HepG2 (cell line): ENCODE results near the gene ADAT3. TPM values are rescaled to one million over a fixed set of nuclear protein-coding genes. Genes with fewer than 3 reads are reported as not detected.

Source experiments
- CAMTA2 ChIP-seq: sonication (generic); formaldehyde crosslinking; IDR thresholded peaks from 2 replicates; pipeline ENCODE4 v1.4.0; 2020; ENCODE audit warnings: mild to moderate bottlenecking, missing genetic modification reagents, borderline replicate concordance
- CC2D1A ChIP-seq: sonication (generic); formaldehyde crosslinking; IDR thresholded peaks from 2 replicates; pipeline ENCODE4 v1.8.1; 2023; ENCODE audit warnings: mild to moderate bottlenecking, missing genetic modification reagents
- CHCHD3 ChIP-seq: sonication (generic); formaldehyde crosslinking; IDR thresholded peaks from 2 replicates; pipeline ENCODE4 v1.8.0; 2022; ENCODE audit warnings: mild to moderate bottlenecking, missing genetic modification reagents, moderate library complexity
- CREM ChIP-seq, 2 experiments: sonication (generic) in 1 of 2; formaldehyde crosslinking in 1 of 2; IDR thresholded peaks; 2 replicates each; pipeline versions ENCODE4 v1.4.0 to v1.6.1; 2016 to 2020; ENCODE audit warnings: antibody characterized with exemption in 1 of 2, mild to moderate bottlenecking in 1 of 2, missing genetic modification reagents in 1 of 2
- HNF4A ChIP-seq: sonication (generic); formaldehyde crosslinking; IDR thresholded peaks from 2 replicates; pipeline ENCODE4 v1.4.0; 2020; ENCODE audit warnings: missing genetic modification reagents
- KAT7 ChIP-seq: IDR thresholded peaks from 2 replicates; pipeline ENCODE4 v1.6.1; 2018; ENCODE audit warnings: borderline replicate concordance, missing compliant biosample characterization
- KMT2B ChIP-seq: IDR thresholded peaks from 2 replicates; pipeline ENCODE4 v1.6.1; 2016; ENCODE audit warnings: missing genetic modification reagents, missing compliant biosample characterization
- LCORL ChIP-seq, 2 experiments: fragments of 450-650 bp in 1 of 2; sonication (generic) in 1 of 2; formaldehyde crosslinking in 1 of 2; IDR thresholded peaks; 2 replicates each; pipeline versions ENCODE4 v1.5.0 to v1.6.1; 2017 to 2020; ENCODE audit warnings: antibody characterized with exemption in 1 of 2, missing genetic modification reagents in 1 of 2
- MXD1 ChIP-seq: sonication (generic); formaldehyde crosslinking; IDR thresholded peaks from 2 replicates; pipeline ENCODE4 v1.4.0; 2020; ENCODE audit warnings: mild to moderate bottlenecking, missing genetic modification reagents
- NFRKB ChIP-seq: fragments of 450-650 bp; IDR thresholded peaks from 2 replicates; pipeline ENCODE4 v1.6.1; 2017
- NFYC ChIP-seq: IDR thresholded peaks from 2 replicates; pipeline ENCODE4 v1.6.1; 2016; ENCODE audit warnings: missing genetic modification reagents, missing compliant biosample characterization
- RXRB ChIP-seq: IDR thresholded peaks from 2 replicates; pipeline ENCODE4 v1.6.1; 2016; ENCODE audit warnings: borderline replicate concordance, missing genetic modification reagents, missing compliant biosample characterization
- SALL1 ChIP-seq: sonication (generic); formaldehyde crosslinking; IDR thresholded peaks from 2 replicates; pipeline ENCODE4 v1.8.0; 2022; ENCODE audit warnings: mild to moderate bottlenecking, missing genetic modification reagents
- SETDB1 ChIP-seq: sonication (generic); formaldehyde crosslinking; IDR thresholded peaks from 2 replicates; pipeline ENCODE4 v1.5.1; 2020; ENCODE audit warnings: missing genetic modification reagents, mild to moderate bottlenecking, borderline replicate concordance
- SIX4 ChIP-seq: sonication (generic); formaldehyde crosslinking; IDR thresholded peaks from 2 replicates; pipeline ENCODE4 v1.4.0; 2020; ENCODE audit warnings: missing genetic modification reagents
- TCF7L2 ChIP-seq: IDR thresholded peaks from 2 replicates; pipeline ENCODE4 v1.6.1; 2011; ENCODE audit warnings: mild to moderate bottlenecking, low read depth, low read length, moderate library complexity
- TEAD3 ChIP-seq: optimal IDR thresholded peaks from 2 replicates; pipeline ENCODE3; 2016; ENCODE audit warnings: borderline replicate concordance
- ZBTB20 ChIP-seq: sonication (generic); formaldehyde crosslinking; IDR thresholded peaks from 2 replicates; pipeline ENCODE4 v1.8.1; 2023; ENCODE audit warnings: missing genetic modification reagents, low read depth, mild to moderate bottlenecking, borderline replicate concordance
- ZBTB46 ChIP-seq: sonication (generic); formaldehyde crosslinking; IDR thresholded peaks from 2 replicates; pipeline ENCODE4 v1.4.0; 2020; ENCODE audit warnings: mild to moderate bottlenecking, missing genetic modification reagents, borderline replicate concordance
- ZNF143 ChIP-seq: sonication (generic); formaldehyde crosslinking; IDR thresholded peaks from 2 replicates; pipeline ENCODE4 v1.4.0; 2020; ENCODE audit warnings: missing genetic modification reagents
- ZNF34 ChIP-seq: sonication (generic); formaldehyde crosslinking; IDR thresholded peaks from 2 replicates; pipeline ENCODE4 v1.4.0; 2020; ENCODE audit warnings: mild to moderate bottlenecking, missing genetic modification reagents, borderline replicate concordance
- ZNF556 ChIP-seq: sonication (generic); formaldehyde crosslinking; IDR thresholded peaks from 2 replicates; pipeline ENCODE4 v1.4.0; 2020; ENCODE audit warnings: mild to moderate bottlenecking, missing genetic modification reagents, borderline replicate concordance
- ZNF557 ChIP-seq: sonication (generic); formaldehyde crosslinking; IDR thresholded peaks from 2 replicates; pipeline ENCODE4 v1.4.0; 2020; ENCODE audit warnings: missing genetic modification reagents
- ZNF598 ChIP-seq: sonication (generic); formaldehyde crosslinking; IDR thresholded peaks from 2 replicates; pipeline ENCODE4 v1.5.1; 2020; ENCODE audit warnings: mild to moderate bottlenecking, missing genetic modification reagents, borderline replicate concordance
- ZNF775 ChIP-seq: sonication (generic); formaldehyde crosslinking; IDR thresholded peaks from 2 replicates; pipeline ENCODE4 v1.4.0; 2020; ENCODE audit warnings: missing genetic modification reagents, mild to moderate bottlenecking, moderate library complexity, borderline replicate concordance
- ZNF891 ChIP-seq: sonication (generic); formaldehyde crosslinking; IDR thresholded peaks from 2 replicates; pipeline ENCODE4 v1.5.0; 2020; ENCODE audit warnings: mild to moderate bottlenecking, missing genetic modification reagents
- polyA plus RNA-seq, 8 experiments: library from polyadenylated mRNA; depleted of rRNA in 3 of 8; stranded (reverse) in 7 of 8; unstranded in 1 of 8; fragments of >200 nt; fragmentation: Illumina TruSeq in 4 of 8; extraction: Trizol in 4 of 8; gene quantifications; 2 replicates each; pipeline versions ENCODE4 v1.2.1 to v1.2.3, GENCODE V29; 2011 to 2016; ENCODE audit warnings: low read depth in 4 of 8, missing spikeins in 1 of 8, mixed read lengths in 1 of 8; ENCODE audit not compliant: insufficient read depth in 1 of 8
- total RNA-seq, 5 experiments: library from RNA; depleted of rRNA; stranded (reverse); fragments of >200 nt; fragmentation: Illumina TruSeq; extraction: Trizol; gene quantifications; 2 replicates each; pipeline ENCODE4 v1.2.3, GENCODE V29; 2016; ENCODE audit warnings: low read depth in 1 of 5
- TF ChIP-seq, protein P1 (sequence below): sonication (generic); formaldehyde crosslinking; conservative IDR thresholded peaks from 2 replicates; pipeline ENCODE4 v1.5.0; 2020; ENCODE audit warnings: missing genetic modification reagents

Gene ADAT3
- total and polyA plus RNA-seq, 2 of the 13 experiments (the other 11 are each of a cell fraction or from before 2014, with no cell fraction given) = 0.95 to 3.5 TPM

DNA sequence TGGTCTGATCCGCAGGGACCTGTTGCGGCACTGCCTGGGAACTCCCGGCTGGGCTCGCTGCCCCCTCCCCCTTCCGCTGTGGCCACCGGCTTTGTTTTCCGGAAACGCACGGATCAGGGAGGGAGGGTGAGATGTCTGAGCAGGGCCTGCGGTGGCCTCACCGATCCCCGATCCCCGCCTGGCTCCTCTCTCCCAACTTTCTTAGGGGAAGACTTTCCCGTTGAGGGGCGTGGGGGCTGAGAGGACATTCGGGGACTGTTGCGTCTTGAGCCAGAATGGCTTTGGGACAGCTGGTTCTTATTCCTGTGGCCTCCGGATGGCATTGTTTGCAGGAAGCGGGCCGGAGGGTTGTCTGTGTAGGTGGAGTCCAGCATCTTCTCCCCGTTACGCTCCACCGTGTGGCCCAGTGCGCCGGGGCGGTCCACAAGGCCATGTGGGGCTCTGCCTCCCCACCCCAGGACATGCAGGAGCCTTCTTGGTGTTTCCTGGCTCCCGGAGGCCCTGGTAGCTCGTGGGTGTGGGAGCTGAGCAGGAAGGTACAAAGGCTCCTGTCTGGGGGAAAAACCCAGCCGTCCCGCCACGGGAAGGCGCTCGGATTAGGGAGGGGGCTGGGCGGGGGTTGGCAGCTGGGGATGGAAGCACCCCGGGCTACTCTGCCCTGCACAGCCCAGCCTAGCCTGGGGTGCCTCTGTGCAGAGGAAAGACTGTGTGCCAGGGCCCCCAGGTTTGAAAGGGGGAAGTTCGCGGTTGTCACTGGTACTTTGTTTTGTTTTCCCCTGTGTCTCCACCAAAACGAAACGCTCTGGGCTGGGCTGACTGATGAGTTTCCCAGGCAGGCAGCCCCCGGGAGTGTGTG, 37.1 kb downstream of the ADAT3 start (continued):
- TF ChIP-seq ZBTB46 (CRISPR knock-in tag) = peak; percentile 88; the same call in 1 of the 2 replicates
- no peak for TF ChIP-seq SETDB1 (CRISPR knock-in tag)
- TF ChIP-seq NFYC = no peak
- TF ChIP-seq NFRKB = no peak
- peak; percentile 66 for TF ChIP-seq SALL1
- no peak for TF ChIP-seq TEAD3 (CRISPR knock-in tag)
- TF ChIP-seq KAT7 (CRISPR knock-in tag) = no peak
- TF ChIP-seq CAMTA2 (CRISPR knock-in tag) = no peak
- TF ChIP-seq, protein P1, sequence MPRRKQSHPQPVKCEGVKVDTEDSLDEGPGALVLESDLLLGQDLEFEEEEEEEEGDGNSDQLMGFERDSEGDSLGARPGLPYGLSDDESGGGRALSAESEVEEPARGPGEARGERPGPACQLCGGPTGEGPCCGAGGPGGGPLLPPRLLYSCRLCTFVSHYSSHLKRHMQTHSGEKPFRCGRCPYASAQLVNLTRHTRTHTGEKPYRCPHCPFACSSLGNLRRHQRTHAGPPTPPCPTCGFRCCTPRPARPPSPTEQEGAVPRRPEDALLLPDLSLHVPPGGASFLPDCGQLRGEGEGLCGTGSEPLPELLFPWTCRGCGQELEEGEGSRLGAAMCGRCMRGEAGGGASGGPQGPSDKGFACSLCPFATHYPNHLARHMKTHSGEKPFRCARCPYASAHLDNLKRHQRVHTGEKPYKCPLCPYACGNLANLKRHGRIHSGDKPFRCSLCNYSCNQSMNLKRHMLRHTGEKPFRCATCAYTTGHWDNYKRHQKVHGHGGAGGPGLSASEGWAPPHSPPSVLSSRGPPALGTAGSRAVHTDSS (CRISPR knock-in tag) = no peak
- no peak for TF ChIP-seq LCORL (IDR thresholded peaks at IDR 0.05)
- TF ChIP-seq LCORL (CRISPR knock-in tag; IDR thresholded peaks at IDR 0.05) = peak; percentile 40; the same call in 1 of the 2 replicates
- no peak for TF ChIP-seq CHCHD3 (CRISPR knock-in tag)
- TF ChIP-seq TCF7L2 = no peak
- no peak; the same call in 1 of the 2 replicates for TF ChIP-seq ZBTB20
- TF ChIP-seq ZNF891 (CRISPR knock-in tag) = peak; percentile 1; the same call in 1 of the 2 replicates
- TF ChIP-seq KMT2B (CRISPR knock-in tag) = no peak; the same call in 1 of the 2 replicates
- TF ChIP-seq RXRB = 0 out of 2 replicates have a peak, but pooled peaks have one; percentile 7
- no peak for TF ChIP-seq SIX4 (CRISPR knock-in tag)
- TF ChIP-seq CREM (IDR thresholded peaks at IDR 0.05) = no peak; the same call in 1 of the 2 replicates
- no peak for TF ChIP-seq CREM (CRISPR knock-in tag; IDR thresholded peaks at IDR 0.05)
- no peak for TF ChIP-seq ZNF557 (CRISPR knock-in tag)
- peak; percentile 56; the same call in 1 of the 2 replicates for TF ChIP-seq ZNF34 (CRISPR knock-in tag)
- TF ChIP-seq ZNF598 (CRISPR knock-in tag) = 0 out of 2 replicates have a peak, but pooled peaks have one; percentile 25
- TF ChIP-seq HNF4A (CRISPR knock-in tag) = no peak
- no peak for TF ChIP-seq MXD1 (CRISPR knock-in tag)
- no peak for TF ChIP-seq ZNF775 (CRISPR knock-in tag)
- TF ChIP-seq CC2D1A (CRISPR knock-in tag) = no peak
- TF ChIP-seq ZNF556 (CRISPR knock-in tag) = no peak
- no peak for TF ChIP-seq ZNF143 (CRISPR knock-in tag)
